Esophagus squamous epithelium (tissue), 5 donors: ENCODE measurements around the gene NXF1. TPM values are rescaled to one million over a fixed set of nuclear protein-coding genes. Genes with fewer than 3 reads are reported as not detected.
A peak's percentile ranks its signal among the peaks of the same experiment; 100 is the strongest.

Experiments used
- DNase-seq: peaks from one replicate; lab custom pipeline; 2025; lab: John Stamatoyannopoulos, UW
- H3K27ac ChIP-seq, 4 donors: fragments of 200-600 bp; sonication (generic); one replicate each; pipeline ENCODE4 v1.5.1; 2016 to 2019; ENCODE audit warnings: mild to moderate bottlenecking in 1 of 4
- H3K27me3 ChIP-seq, 4 donors: fragments of 200-600 bp; sonication (generic); 1 replicate in 3 of 4; 2 replicates in 1 of 4; pipeline versions ENCODE4 v1.5.1 to v1.6.0; 2017 to 2021; ENCODE audit warnings: antibody characterized with exemption in 1 of 4
- H3K36me3 ChIP-seq, 3 donors: fragments of 200-600 bp; sonication (generic); one replicate each; pipeline ENCODE4 v1.5.1; 2016 to 2019
- H3K4me1 ChIP-seq, 3 donors: fragments of 200-600 bp; sonication (generic); one replicate each; pipeline ENCODE4 v1.5.1; 2017 to 2019
- H3K4me3 ChIP-seq, 4 donors: fragments of 200-600 bp; sonication (generic); 1 replicate in 3 of 4; 2 replicates in 1 of 4; pipeline ENCODE4 v1.5.1; 2016 to 2019; ENCODE audit warnings: mild to moderate bottlenecking in 2 of 4, moderate library complexity in 1 of 4
- H3K9me3 ChIP-seq, 3 donors: fragments of 200-600 bp; sonication (generic); one replicate each; pipeline ENCODE4 v1.5.1; 2016 to 2019
- POLR2A ChIP-seq, 4 donors: fragments of 450-650 bp; IDR thresholded peaks; one replicate each; pipeline ENCODE4 v1.6.1; 2017; ENCODE audit warnings: antibody characterized with exemption in 4 of 4, mild to moderate bottlenecking in 4 of 4, moderate library complexity in 3 of 4
- WGBS, 2 donors: methylation state at CpG; one replicate each; pipeline ENCODE4 v1.1.5; 2018; 5-methylcytosine and 5-hydroxymethylcytosine counted together
- intact Hi-C: fragments of 100-400 bp; cut with DNase I; formaldehyde crosslinking; loops from one replicate; pipeline ENCODE4 v1.15.0; 2022
- total RNA-seq, 4 donors: library from RNA; depleted of rRNA; stranded (reverse); fragments of >200 nt; gene quantifications; one replicate each; pipeline ENCODE4 v1.1.0, GENCODE V29; 2016
- TF ChIP-seq, protein P1 (sequence below), 6 experiments: fragments of 450-650 bp in 4 of 6; fragments of 200-600 bp in 2 of 6; sonication (generic) in 2 of 6; IDR thresholded peaks; one replicate each; pipeline ENCODE4 v1.5.1; 2016 to 2019; ENCODE audit warnings: antibody characterized with exemption in 6 of 6, mild to moderate bottlenecking in 4 of 6, moderate library complexity in 4 of 6
- donor health status: DM: yes; HTN: yes; CAD: no.

The NXF1 gene
- 10 to 100 TPM; 38.1 to 62.4 (median 44.4) TPM for total RNA-seq

DNA sequence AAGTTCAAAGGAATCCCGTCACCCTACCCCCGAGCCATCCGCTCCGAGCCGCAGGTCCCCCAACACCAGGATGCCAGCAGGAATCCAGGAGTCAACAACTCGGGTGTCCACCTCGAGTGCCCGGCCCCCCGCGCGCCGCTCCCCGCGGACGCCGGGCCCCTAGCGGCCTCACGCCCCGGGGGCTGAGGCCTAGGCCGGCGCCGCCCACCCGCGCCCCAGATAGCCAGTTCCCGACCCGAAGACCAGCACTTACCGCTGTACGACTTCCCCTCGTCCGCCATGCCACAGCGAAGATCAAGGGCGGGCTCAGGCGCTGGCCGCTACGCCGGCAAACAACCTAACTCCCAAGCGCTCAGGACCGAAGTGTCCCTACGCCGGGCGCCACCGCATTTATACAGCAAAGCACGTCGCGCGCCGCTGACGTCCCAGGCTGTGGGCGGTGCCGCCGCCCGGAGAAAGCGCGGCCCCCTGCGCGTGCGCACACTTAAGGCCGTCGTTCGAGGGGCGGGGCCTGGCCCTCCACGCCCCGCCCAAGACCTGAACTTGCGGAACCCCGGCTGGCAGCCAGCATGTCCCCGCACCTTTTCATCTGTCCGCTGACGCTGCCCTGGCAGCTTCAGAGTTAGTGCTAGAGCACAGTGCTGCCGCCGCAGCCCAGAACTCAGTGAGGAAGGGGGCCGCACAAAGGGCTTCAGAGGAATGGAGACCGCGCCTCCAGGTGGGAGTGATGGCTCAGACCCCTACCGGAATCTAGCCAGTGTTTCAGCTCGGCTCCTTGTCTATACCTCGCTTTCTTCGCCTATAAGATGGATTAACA, at the start of gene NXF1:
Gene NXF1 (minus strand): TSS at position 365 of the 817 bp plus-strand sequence. CDS start 84 bp downstream, at position 281.
- Histone ChIP-seq H3K9me3 (no peaks in the 10 kb centered on the region), H3K27ac (peak within 1 kb of the TSS; percentile 89 to 96 (median 96)), H3K4me3 (peak within 1 kb of the TSS; percentile 78 to 100 (median 90)), H3K4me1 (peaks cover 12 to 38% (median 26%) of the 10 kb centered on the region in 3 donors), H3K27me3 (no peaks in the 10 kb centered on the region), H3K36me3 (peaks cover 21 to 45% (median 27%) of the 10 kb centered on the region in 3 donors)
- 0% methylated on average over 8 to 9 of the region's 77 CpGs for WGBS, 2 donors
- TF ChIP-seq, protein P1, sequence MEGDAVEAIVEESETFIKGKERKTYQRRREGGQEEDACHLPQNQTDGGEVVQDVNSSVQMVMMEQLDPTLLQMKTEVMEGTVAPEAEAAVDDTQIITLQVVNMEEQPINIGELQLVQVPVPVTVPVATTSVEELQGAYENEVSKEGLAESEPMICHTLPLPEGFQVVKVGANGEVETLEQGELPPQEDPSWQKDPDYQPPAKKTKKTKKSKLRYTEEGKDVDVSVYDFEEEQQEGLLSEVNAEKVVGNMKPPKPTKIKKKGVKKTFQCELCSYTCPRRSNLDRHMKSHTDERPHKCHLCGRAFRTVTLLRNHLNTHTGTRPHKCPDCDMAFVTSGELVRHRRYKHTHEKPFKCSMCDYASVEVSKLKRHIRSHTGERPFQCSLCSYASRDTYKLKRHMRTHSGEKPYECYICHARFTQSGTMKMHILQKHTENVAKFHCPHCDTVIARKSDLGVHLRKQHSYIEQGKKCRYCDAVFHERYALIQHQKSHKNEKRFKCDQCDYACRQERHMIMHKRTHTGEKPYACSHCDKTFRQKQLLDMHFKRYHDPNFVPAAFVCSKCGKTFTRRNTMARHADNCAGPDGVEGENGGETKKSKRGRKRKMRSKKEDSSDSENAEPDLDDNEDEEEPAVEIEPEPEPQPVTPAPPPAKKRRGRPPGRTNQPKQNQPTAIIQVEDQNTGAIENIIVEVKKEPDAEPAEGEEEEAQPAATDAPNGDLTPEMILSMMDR (IDR thresholded peaks at IDR 0.05): peak in 3 of 6 experiments; percentile 35
- peak; percentile 68 to 100 (median 98) for TF ChIP-seq POLR2A (IDR thresholded peaks at IDR 0.05)
- intact Hi-C loops: no loop called here
- DNase-seq: peak; percentile 60

GRCh38 chr11:62854013-62854824, 49.0 kb upstream of the NXF1 start:
- intact Hi-C loops: no loop called here
- TF ChIP-seq POLR2A (IDR thresholded peaks at IDR 0.05): no peak
- TF ChIP-seq, protein P1 (IDR thresholded peaks at IDR 0.05): no peak

GRCh38 chr11:62853279-62853965, 48.2 kb upstream of the NXF1 start:
- Histone ChIP-seq H3K9me3 (no peaks in the 10 kb centered on the region), H3K36me3 (peaks cover 13 to 33% (median 19%) of the 10 kb centered on the region in 3 donors), H3K4me3 (peak overlapping the region; percentile 55 to 75 (median 66)), H3K27ac (peak overlapping the region in 2 of 4 donors; percentile 75 to 89), H3K4me1 (peaks cover 28 to 65% (median 29%) of the 10 kb centered on the region in 3 donors), H3K27me3 (no peaks in the 10 kb centered on the region)
- WGBS, 2 donors: 22 to 24% methylated on average over 7 of the region's 7 CpGs
- TF ChIP-seq POLR2A (IDR thresholded peaks at IDR 0.05): no peak
- TF ChIP-seq, protein P1 (IDR thresholded peaks at IDR 0.05): no peak
- intact Hi-C loops: no loop called here
- no peak for DNase-seq

More at GRCh38 chr11:62854013-62854824, 49.0 kb upstream of the NXF1 start:
- H3K9me3 ChIP-seq: no peaks in the 10 kb centered on the region
- H3K36me3 ChIP-seq: peaks cover 13 to 33% (median 19%) of the 10 kb centered on the region in 3 donors
- no peak for DNase-seq
- H3K27me3 ChIP-seq: no peaks in the 10 kb centered on the region
- H3K27ac ChIP-seq: peak overlapping the region; percentile 68 to 90 (median 82)
- 3 to 5% methylated on average over 8 of the region's 8 CpGs for WGBS, 2 donors
- H3K4me1 ChIP-seq: peaks cover 28 to 72% (median 29%) of the 10 kb centered on the region in 3 donors
- peak overlapping the region; percentile 55 to 75 (median 66) for H3K4me3 ChIP-seq

DNA sequence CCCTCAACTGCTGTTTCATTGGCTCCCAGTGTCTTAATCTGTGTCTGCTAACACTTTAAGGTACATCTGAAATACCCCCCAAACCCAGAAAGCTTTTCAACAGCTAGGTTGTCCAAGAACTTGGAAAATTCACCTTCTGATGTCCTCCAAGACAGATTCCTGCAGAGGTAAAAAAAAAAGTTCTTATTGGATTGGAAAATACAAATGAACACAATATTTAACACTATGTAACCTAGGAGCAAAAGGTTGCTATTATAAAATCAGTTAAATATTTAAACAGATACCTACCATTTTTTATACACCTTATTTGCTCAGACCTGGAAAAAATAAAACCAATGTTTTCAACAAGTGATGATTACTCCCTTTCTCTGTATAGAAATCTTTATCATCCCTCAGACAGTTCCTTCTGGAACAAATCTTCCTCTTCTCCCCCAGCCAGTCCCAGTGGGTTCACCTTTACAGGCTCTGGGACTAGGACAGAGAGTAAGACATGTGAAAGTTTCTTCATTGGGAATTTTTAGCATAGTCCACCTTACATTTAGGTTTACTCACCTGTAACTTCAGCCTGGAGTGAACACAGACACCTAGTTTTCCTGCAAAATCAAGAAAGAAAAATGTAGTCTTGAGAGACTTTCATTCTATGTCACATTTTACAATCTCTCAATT, 47.4 kb upstream of the NXF1 start:
- H3K4me1 ChIP-seq: peaks cover 24 to 57% (median 29%) of the 10 kb centered on the region in 3 donors
- no peak for TF ChIP-seq POLR2A (IDR thresholded peaks at IDR 0.05)
- TF ChIP-seq, protein P1 (IDR thresholded peaks at IDR 0.05): no peak
- peak overlapping the region in 1 of 4 donors; percentile 75 for H3K4me3 ChIP-seq
- no peak for DNase-seq
- intact Hi-C loops: no loop called here
- H3K9me3 ChIP-seq: no peaks in the 10 kb centered on the region
- H3K27ac ChIP-seq: no peak overlapping the region
- H3K27me3 ChIP-seq: no peaks in the 10 kb centered on the region
- H3K36me3 ChIP-seq: peaks cover 13 to 33% (median 19%) of the 10 kb centered on the region in 3 donors
